Measurements from ENCODE around the gene POU2F1.

GRCh38 chr1:167333703-167334102 lies 113.0 kb downstream of the POU2F1 start:
- TF ChIP-seq CTCF (IDR thresholded peaks at IDR 0.05): no peak
- TF ChIP-seq POLR2A (IDR thresholded peaks at IDR 0.05): no peak
- TF ChIP-seq EP300 (IDR thresholded peaks at IDR 0.05): no peak
- TF ChIP-seq POLR2AphosphoS5 (IDR thresholded peaks at IDR 0.05): no peak

All from sigmoid colon (tissue), 4 donors.